ENCODE results near the gene ADTRP. TPM values are rescaled to one million over a fixed set of nuclear protein-coding genes. Genes with fewer than 3 reads are reported as not detected.
A peak's percentile ranks its signal among the peaks of the same experiment; 100 is the strongest.

ADTRP gene
- total and polyA plus RNA-seq, 10 of the 15 experiments (the other 5 are each of a cell fraction or from before 2014, with no cell fraction given) = 0.10 to 2.6 (median 2.1) TPM

- TF ChIP-seq HSF1 (IDR thresholded peaks at IDR 0.05; ENCODE audit: low read depth, low read length) = no peak
- 0 out of 2 replicates have a peak, but pooled peaks have one; percentile 20 for TF ChIP-seq MEF2A (IDR thresholded peaks at IDR 0.05; ENCODE audit: insufficient read depth, low read depth, low read length)
- no peak for TF ChIP-seq BCL11A (IDR thresholded peaks at IDR 0.05; ENCODE audit: low read depth, low read length)
- TF ChIP-seq YY1 (IDR thresholded peaks at IDR 0.05; ENCODE audit: low read depth, low read length) = no peak
- TF ChIP-seq E4F1 (IDR thresholded peaks at IDR 0.05; ENCODE audit: borderline replicate concordance, partially characterized antibody) = no peak
- TF ChIP-seq CHD1 (IDR thresholded peaks at IDR 0.05; ENCODE audit: low read depth, low read length) = no peak
- no peak for TF ChIP-seq ELK1 (IDR thresholded peaks at IDR 0.05; ENCODE audit: low read depth, low read length)
- 0 out of 2 replicates have a peak, but pooled peaks have one; percentile 50 for TF ChIP-seq GATAD2B (conservative IDR thresholded peaks at IDR 0.05; ENCODE audit: low read depth)
- no peak for TF ChIP-seq RAD21 (IDR thresholded peaks at IDR 0.05; ENCODE audit: insufficient read depth, low read depth, low read length)
- no peak for TF ChIP-seq PAX5 (IDR thresholded peaks at IDR 0.05; ENCODE audit: borderline replicate concordance, low read depth, low read length)
- TF ChIP-seq NFIC (IDR thresholded peaks at IDR 0.05; ENCODE audit: low read depth, low read length) = no peak; the same call in 1 of the 2 replicates
- TF ChIP-seq CEBPB (IDR thresholded peaks at IDR 0.05; ENCODE audit: borderline replicate concordance in 1 of 2, low read depth in 2 of 2, low read length in 2 of 2) = 0 out of 4 replicates have a peak, but pooled peaks of 1 of the 2 experiments have one; percentile 19
- TF ChIP-seq PKNOX1 (IDR thresholded peaks at IDR 0.05) = peak; percentile 63; the same call in 1 of the 2 replicates
- TF ChIP-seq JUNB (IDR thresholded peaks at IDR 0.05) = no peak
- no peak for TF ChIP-seq SMAD5 (IDR thresholded peaks at IDR 0.05; ENCODE audit: low read depth)
- TF ChIP-seq TCF7 (IDR thresholded peaks at IDR 0.05; ENCODE audit: borderline replicate concordance) = no peak
- no peak for TF ChIP-seq SUZ12 (IDR thresholded peaks at IDR 0.05; ENCODE audit: unreplicated experiment)
- 0 out of 2 replicates have a peak, but pooled peaks have one; percentile 1 for TF ChIP-seq MYB (IDR thresholded peaks at IDR 0.05; ENCODE audit: borderline replicate concordance, low read depth, low read length)
- 0 out of 2 replicates have a peak, but pooled peaks have one; percentile 16 for TF ChIP-seq EED (IDR thresholded peaks at IDR 0.05; ENCODE audit: low read depth)
- TF ChIP-seq NFYA (IDR thresholded peaks at IDR 0.05; ENCODE audit: borderline replicate concordance, low read depth, low read length) = no peak
These were observed 66.5 kb downstream of the ADTRP start (continued) for GRCh38 chr6:11711984-11712711.
